IPS DF 4.7 (cell line): ENCODE measurements around the gene ACLY.
"Not testable (repeated sequence)": the region's sequence is repeated elsewhere in the genome, so short reads cannot be mapped to it uniquely, and the experiment has no call there.

Experiments
- DNase-seq: peaks from one replicate; pipeline ENCODE4 v3.0.0-alpha.2; 2013; ENCODE audit warnings: low spot score; ENCODE audit errors: extremely low read depth

The ACLY gene

DNA sequence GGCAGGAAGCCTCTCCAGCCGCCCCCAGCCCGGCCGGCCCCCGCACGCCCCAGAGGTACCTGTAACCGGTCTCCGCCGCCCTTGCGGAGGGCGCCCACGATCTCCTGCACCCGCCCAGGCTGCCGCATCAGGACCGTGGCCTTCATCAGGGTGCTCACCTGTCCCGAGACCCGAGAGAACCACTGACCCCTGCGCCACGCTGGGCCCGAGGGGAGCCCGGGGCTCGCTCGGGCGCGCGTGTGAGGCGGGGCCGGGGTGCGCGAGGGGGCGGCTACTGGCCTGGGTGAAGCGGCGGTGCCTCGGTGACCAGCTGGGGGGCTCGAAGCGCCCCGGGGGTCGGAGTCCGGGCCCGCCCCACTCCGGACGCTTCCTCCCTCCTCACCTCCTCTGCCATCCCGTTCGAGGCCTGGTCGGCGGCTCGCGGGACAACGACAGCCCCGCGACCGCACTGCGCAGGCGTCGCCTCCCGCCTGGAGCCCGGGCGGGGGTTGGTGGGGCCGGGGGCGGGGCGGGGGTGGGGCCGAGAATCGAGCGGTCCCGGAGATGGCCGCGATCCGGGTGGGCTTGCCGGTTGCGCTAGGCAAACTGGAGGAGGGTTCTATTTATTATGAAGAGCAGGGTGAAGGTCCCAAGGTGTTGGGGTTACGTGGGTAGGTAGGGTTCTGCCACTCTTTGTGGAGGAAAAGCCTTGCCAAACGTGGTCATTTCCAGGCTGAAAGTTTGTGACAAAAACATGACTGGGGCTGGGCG lies 82.8 kb downstream of the ACLY start, which contains the start of gene NT5C3B:
Gene NT5C3B (minus strand): TSS at position 433 of the 750 bp plus-strand sequence. CDS start 39 bp downstream, at position 394.
- DNase-seq, result no peak

GRCh38 chr17:41835214-41835799 lies 83.4 kb downstream of the ACLY start:
- DNase-seq, result no peak

DNA sequence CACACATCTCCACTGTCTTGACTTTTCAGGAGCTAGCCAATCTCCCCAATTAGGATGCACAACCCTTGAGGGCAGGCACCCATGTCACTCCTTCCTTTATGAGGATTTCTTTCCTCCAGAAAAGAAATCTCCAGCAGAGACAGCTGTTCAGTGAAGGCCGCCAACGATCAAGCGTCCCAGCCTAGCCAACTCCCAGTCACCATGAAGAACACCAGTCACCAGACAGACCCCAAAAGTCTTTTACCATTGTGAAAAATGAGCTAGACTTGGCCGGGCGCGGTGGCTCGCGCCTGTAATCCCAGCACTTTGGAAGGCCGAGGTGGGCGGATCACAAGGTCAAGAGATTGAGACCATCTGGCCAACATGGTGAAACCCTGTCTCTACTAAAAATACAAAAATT lies 88.8 kb downstream of the ACLY start:
- DNase-seq, result not testable (repeated sequence)

- no peak for DNase-seq
Observed at GRCh38 chr17:41825175-41825845, 93.4 kb downstream of the ACLY start.

DNA sequence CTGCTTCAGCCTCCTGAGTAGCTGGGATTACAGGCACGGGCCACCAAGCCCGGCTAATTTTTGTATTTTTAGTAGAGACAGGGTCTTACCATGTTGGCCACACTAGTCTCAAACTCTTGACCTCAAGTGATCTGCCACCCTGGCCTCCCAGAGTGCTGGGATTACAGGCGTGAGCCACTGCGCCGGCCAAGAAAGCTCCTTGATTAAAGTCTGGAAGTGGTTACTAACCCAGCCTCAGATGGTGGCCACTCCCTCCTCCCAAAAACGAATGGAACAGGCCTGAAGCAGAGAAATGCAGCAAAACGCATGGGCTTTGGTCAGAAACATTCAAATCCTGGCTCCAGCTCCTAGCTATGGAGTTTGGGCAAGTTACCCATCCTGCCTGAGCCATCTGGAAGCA lies 94.7 kb downstream of the ACLY start:
- DNase-seq, result no peak

- DNase-seq, result no peak
Observed at GRCh38 chr17:41823580-41823979, 95.2 kb downstream of the ACLY start.

DNA sequence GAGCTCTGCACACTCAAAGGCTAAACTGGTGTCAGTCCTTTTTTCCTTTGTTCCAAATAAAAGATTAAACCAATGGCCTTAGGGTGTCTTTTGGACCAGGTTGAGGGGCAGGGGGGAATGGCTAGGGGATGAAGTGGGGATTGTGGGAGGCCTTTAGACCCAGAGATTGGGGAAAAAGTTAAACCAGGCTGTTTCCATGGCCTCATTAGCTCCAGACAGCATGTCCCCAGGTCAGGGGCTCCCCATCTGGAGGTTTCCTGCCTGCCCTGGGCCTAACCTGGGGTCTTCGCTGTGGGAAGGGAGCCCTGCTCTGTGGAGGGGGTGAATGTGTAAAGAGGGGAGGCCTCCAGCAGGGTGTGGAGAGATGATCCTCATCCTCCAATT lies 95.6 kb downstream of the ACLY start:
- DNase-seq, result no peak

- DNase-seq, result no peak
Observed at GRCh38 chr17:41822216-41823140, 96.3 kb downstream of the ACLY start.

GRCh38 chr17:41821776-41822175 lies 97.0 kb downstream of the ACLY start:
- DNase-seq, result no peak

DNA sequence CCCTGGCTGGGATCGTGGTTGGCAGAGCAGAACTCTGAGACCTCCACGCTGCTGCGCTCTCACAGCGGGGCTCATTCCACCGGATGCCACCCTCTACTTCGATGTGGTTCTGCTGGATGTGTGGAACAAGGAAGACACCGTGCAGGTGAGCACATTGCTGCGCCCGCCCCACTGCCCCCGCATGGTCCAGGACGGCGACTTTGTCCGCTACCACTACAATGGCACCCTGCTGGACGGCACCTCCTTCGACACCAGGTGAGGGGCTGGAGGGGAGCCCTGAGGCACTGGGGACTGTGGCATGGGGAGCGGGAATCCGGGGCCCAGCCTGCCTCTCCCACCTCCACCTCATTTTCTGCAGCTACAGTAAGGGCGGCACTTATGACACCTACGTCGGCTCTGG lies 100.7 kb downstream of the ACLY start:
- no peak for DNase-seq
